SJSA1 (cell line): ENCODE measurements around the gene CASR. TPM values are rescaled to one million over a fixed set of nuclear protein-coding genes. Genes with fewer than 3 reads are reported as not detected.

Source experiments
- DNase-seq, 2 experiments: peaks; one replicate each; pipeline ENCODE4 v3.0.0-alpha.2; 2015 to 2020; ENCODE audit warnings: low spot score in 2 of 2, low read depth in 1 of 2
- H3K27ac ChIP-seq: fragments of 250-450 bp; sonication (Bioruptor Pico); 2 replicates; pipeline ENCODE4 v1.5.1; 2020; ENCODE audit warnings: mild to moderate bottlenecking, moderate library complexity
- H3K27me3 ChIP-seq: fragments of 250-450 bp; sonication (Bioruptor Pico); replicated peaks from 2 replicates; pipeline ENCODE4 v1.5.1; 2020; ENCODE audit warnings: mild to moderate bottlenecking, moderate library complexity
- H3K36me3 ChIP-seq: fragments of 250-450 bp; sonication (Bioruptor Pico); 2 replicates; pipeline ENCODE4 v1.5.1; 2020; ENCODE audit warnings: mild to moderate bottlenecking
- H3K4me1 ChIP-seq: fragments of 250-450 bp; sonication (Bioruptor Pico); replicated peaks from 2 replicates; pipeline ENCODE4 v1.6.1; 2021; ENCODE audit warnings: mild to moderate bottlenecking
- H3K4me3 ChIP-seq: fragments of 250-450 bp; sonication (Bioruptor Pico); 2 replicates; pipeline ENCODE4 v1.5.1; 2020; ENCODE audit warnings: mild to moderate bottlenecking
- H3K9me3 ChIP-seq: fragments of 250-450 bp; sonication (Bioruptor Pico); replicated peaks from 2 replicates; pipeline ENCODE4 v1.5.1; 2020; ENCODE audit warnings: mild to moderate bottlenecking
- total RNA-seq: library from RNA; depleted of rRNA; stranded (reverse); fragments of >200 nt; shearing (Covaris generic); gene quantifications from 2 replicates; pipeline ENCODE4 v1.2.3, GENCODE V29; 2014

Gene CASR
- total RNA-seq, 1 experiment from 2014 or later: not detected

DNA sequence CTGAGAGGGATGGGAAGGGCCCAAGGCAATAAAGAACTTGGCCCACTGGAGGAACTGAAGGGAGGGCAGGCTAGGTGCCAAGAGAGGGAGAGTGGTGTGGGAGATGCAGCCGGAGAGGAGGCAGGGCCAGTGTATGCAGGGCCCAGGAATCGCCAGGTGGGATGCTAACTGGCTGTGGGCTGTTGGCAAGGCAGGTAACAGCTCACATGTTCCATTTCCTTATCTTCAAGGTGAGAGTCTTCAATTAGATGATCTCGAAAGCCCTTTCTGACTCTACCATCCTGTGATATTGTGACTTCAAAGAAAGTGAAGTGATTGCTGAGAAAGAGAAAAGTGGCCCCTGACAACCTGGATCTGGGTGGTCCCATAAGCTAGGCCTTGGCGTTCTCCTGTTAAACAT, 49.0 kb downstream of the CASR start:
- Histone ChIP-seq H3K27ac (no peak overlapping the region), H3K36me3 (no peaks in the 10 kb centered on the region), H3K27me3 (no peaks in the 10 kb centered on the region), H3K9me3 (no peaks in the 10 kb centered on the region), H3K4me1 (no peaks in the 10 kb centered on the region), H3K4me3 (no peak overlapping the region)
- no peak for DNase-seq

DNA sequence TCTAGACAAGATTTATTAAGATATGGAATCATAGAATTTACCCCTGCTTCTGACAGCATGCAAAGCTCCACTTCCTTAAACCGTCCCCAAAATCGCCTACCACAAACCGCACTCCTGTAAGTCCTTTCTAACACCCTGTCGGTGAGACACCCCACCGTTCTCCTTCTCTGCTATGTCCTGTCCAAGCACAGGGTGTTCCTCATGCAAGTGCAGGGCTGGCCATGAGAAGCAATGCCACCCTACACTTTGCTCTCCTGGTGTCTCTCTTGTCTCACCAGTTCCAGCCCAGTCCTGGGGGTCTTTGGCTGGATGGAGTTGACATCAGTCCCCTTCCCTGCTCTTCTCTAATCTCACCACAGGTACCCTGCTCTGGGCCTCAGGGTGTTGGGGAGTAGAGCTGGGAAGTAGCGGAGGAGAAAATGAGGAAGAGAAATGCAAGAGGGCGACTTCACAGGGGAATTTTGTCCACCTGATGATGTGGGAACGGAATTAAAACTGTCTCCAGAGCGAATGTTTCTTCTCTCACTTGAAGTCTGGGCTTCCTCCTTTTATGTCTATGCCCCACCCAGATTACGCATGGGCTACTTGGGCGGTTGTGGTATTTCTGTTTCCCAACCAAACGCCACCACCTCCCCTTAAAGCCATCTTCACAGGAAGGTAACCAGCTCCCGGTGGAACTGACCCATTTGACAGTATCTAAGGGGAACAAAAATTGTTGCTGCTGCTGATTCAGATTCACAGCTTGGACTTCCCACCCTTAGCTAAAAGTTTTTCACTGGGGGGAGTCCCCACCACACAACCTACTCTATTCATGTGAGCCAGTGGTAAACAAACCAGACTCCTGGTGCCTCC, 49.9 kb downstream of the CASR start:
- H3K4me1 ChIP-seq: no peaks in the 10 kb centered on the region
- no peak overlapping the region for H3K27ac ChIP-seq
- no peaks in the 10 kb centered on the region for H3K36me3 ChIP-seq
- H3K4me3 ChIP-seq: no peak overlapping the region
- no peaks in the 10 kb centered on the region for H3K27me3 ChIP-seq
- DNase-seq: no peak
- no peaks in the 10 kb centered on the region for H3K9me3 ChIP-seq

DNA sequence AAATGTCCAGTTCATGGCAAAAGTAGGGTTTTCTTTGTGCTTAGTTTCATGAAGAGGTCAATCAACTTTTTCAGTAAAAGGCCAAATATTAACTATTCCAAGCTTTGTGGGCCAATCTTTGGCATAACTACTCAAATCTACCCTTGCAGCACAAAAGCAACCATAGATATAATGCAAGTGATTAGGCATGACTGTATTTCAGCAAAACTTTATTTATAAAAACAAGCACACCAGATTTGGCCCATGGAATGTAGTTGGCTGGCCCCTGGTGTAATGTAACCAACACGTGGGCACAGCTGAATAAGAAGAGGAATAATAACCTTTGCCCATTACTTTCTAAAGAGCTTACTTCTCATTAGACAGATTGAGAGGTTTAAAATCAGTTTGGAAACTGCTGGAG, 50.6 kb downstream of the CASR start:
- Histone ChIP-seq H3K4me1 (no peaks in the 10 kb centered on the region), H3K27ac (no peak overlapping the region), H3K4me3 (no peak overlapping the region), H3K36me3 (no peaks in the 10 kb centered on the region), H3K27me3 (no peaks in the 10 kb centered on the region), H3K9me3 (no peaks in the 10 kb centered on the region)
- DNase-seq: no peak

DNA sequence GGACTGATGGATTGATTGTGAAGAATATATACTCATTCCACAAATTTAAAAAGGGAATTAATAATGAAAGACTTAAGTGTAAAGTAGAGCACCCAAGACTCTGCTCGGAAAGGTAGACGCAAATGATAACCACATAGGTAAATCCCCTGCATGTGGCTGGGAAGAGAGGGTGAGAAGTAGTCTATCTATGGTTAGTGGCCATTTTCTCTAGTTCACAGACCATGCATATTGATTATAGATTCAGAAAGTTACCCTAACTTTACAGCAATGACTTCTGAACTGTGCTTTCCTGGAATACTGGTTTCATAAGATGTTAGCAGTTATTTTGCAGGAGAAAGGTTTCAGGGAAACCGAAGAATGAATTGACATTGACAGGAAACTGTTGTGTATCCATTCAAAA, 51.7 kb downstream of the CASR start:
- Histone ChIP-seq H3K4me1 (no peaks in the 10 kb centered on the region), H3K4me3 (no peak overlapping the region), H3K9me3 (no peaks in the 10 kb centered on the region), H3K27me3 (no peaks in the 10 kb centered on the region; the same call in 1 of the 2 replicates), H3K36me3 (no peaks in the 10 kb centered on the region), H3K27ac (no peak overlapping the region)
- DNase-seq: no peak

DNA sequence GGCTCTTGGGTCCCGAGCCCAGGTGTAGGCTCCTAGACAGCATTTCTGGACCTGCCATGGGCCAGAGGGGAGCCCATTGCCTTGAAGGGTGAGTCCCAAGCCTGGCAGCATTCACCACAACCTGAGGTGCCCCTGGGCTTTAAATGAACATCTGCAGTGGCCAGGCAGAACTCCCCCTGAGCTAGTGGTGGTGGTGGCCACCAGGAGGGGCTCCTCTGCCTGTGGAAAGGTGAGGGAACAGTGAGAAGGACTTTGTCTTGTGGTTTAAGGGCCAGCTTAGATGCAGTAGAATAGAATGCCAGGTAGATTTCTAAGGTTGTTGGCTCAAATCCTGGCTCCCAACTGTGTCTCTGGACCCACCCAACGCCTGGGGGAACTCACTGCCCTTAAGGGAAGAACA, 55.6 kb downstream of the CASR start:
- no peaks in the 10 kb centered on the region for H3K4me1 ChIP-seq
- no peak overlapping the region for H3K27ac ChIP-seq
- no peaks in the 10 kb centered on the region for H3K9me3 ChIP-seq
- no peaks in the 10 kb centered on the region for H3K36me3 ChIP-seq
- H3K4me3 ChIP-seq: no peak overlapping the region
- DNase-seq: no peak
- no peaks in the 10 kb centered on the region; the same call in 1 of the 2 replicates for H3K27me3 ChIP-seq

DNA sequence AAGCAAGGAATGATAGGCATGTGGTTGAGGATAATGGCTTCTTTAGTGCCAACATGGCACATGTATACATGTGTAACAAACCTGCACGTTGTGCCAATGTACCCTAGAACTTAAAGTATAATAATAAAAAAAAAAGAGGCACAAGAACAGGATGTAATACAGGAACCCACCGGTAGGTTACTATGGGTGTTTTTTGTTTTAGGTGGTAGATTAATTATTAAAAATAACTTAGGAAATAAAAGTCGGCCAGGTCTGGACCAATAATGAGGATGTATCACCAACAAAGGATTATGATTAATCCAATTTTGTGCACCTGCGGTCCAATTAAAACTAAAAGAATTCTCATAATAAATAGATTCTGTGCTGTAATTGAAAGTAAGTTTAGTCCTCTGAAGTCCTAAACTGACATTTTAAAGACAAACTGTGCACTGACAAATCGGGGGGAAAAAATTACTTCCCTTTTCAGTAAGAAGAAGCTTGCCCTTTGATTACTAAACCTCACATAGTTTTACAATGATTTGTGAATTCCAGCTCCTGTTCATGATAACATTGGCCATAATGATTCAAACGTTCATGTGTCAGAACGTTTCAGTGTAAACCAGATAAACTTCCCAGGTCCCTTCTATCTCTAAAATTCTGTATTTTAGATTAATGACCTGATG, 62.2 kb downstream of the CASR start:
- H3K4me3 ChIP-seq: peak overlapping the region; percentile 0; the same call in 1 of the 2 replicates
- no peak overlapping the region for H3K27ac ChIP-seq
- no peaks in the 10 kb centered on the region for H3K27me3 ChIP-seq
- no peaks in the 10 kb centered on the region for H3K36me3 ChIP-seq
- H3K9me3 ChIP-seq: no peaks in the 10 kb centered on the region
- peak in 1 of 2 experiments; percentile 9 for DNase-seq
- 0 out of 2 replicates have a peak, but pooled peaks cover 2% of the 10 kb centered on the region for H3K4me1 ChIP-seq

DNA sequence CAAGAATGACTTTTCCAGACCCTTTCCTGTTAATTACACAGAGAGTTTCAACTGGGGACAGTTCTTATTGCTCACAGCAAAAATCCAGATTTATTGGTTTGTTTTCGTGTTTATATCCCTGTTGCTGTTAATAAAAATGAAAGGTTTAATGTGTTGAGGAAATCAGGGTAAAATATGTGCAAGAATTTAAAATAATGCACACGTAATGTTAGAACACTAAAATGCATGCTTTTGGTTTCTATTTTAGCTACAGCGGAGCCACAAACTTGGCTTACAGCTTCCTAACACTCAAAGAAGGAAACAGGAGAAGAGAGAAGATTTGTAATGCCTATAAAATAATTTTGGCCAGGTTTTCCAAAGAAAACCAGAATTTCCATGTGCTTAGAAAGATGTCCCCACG, 62.7 kb downstream of the CASR start:
- H3K4me1 ChIP-seq: 0 out of 2 replicates have a peak, but pooled peaks cover 2% of the 10 kb centered on the region
- H3K27me3 ChIP-seq: no peaks in the 10 kb centered on the region
- no peak overlapping the region for H3K27ac ChIP-seq
- H3K4me3 ChIP-seq: peak overlapping the region; percentile 0; the same call in 1 of the 2 replicates
- H3K9me3 ChIP-seq: no peaks in the 10 kb centered on the region
- no peak for DNase-seq
- H3K36me3 ChIP-seq: no peaks in the 10 kb centered on the region

DNA sequence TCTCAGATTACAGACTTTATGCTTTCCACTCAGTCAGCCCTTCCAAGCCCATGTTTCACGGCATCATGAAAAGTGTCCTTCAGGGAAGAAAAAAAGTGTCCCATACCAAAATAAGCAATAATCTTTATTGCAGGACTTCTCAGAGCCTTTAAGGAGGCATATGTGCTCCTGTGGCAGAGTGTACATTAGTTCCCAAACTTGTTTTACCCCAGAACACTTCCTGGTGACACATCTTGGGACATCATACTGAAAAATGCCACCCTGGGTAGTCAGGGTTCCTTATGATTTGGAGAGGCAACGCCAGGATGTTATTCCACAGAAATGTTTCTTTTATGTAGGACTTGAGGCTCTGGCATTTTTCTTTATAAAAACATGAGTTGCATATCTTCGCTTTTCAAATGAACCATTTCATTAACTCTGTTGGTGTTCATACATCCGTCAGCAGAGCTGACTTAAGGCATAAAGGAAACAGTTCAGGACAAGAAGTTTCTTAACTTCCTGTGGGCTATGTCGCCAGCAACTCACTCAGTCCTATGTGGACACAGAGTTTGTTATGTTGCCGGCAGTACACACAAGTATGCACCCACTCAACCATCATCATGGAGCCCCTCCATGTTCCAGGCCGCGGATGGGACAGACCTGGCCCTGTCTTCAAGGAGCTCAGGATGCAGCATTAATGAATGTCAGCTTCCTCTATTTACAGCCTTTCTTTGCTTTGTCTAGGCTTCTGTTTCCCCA, 63.8 kb downstream of the CASR start:
- no peaks in the 10 kb centered on the region for H3K27me3 ChIP-seq
- no peak overlapping the region for H3K4me3 ChIP-seq
- no peak for DNase-seq
- no peak overlapping the region for H3K27ac ChIP-seq
- H3K9me3 ChIP-seq: no peaks in the 10 kb centered on the region
- H3K36me3 ChIP-seq: no peaks in the 10 kb centered on the region
- 0 out of 2 replicates have a peak, but pooled peaks cover 2% of the 10 kb centered on the region for H3K4me1 ChIP-seq

DNA sequence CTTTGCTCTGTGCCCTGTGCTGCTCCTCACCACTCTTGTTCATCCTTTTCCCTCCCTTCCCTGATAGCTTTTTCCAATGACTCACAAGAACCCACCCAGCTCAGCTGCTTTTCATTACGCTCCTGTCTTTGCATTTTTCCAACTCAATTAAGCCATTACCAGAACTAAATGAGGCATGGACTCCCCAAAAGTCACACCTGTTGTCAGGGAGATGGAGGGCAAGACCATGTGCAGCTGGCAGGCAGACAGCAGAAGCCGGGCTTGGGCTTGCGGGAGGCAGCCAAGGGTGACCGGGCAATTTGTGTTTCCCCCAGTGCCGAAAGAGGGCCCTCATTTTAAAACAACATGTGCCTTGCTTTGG, 64.3 kb downstream of the CASR start:
- Histone ChIP-seq H3K27me3 (no peaks in the 10 kb centered on the region), H3K9me3 (no peaks in the 10 kb centered on the region), H3K4me3 (no peak overlapping the region), H3K36me3 (no peaks in the 10 kb centered on the region), H3K4me1 (0 out of 2 replicates have a peak, but pooled peaks cover 2% of the 10 kb centered on the region), H3K27ac (no peak overlapping the region)
- DNase-seq: no peak

DNA sequence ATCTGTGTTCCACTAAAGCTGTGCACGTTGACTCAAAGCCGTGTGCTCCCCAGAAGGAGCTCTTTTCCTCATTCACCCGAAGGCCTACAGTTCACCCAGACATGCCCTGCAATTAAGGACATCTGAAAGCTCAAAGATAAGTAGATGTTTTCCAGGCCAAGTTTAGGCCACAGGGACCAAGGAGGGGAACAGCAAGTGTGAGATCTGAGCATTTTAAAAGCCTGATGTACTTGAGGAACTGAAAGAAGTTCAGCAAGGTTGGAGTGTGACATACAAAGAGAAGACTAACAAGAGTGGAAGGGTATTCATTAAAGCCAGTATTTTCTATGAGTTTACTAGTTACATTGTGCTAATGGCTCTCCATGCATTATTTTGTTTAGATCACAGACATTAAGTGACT, 68.0 kb downstream of the CASR start:
- Histone ChIP-seq H3K27me3 (no peaks in the 10 kb centered on the region), H3K4me3 (no peak overlapping the region), H3K9me3 (no peaks in the 10 kb centered on the region), H3K36me3 (no peaks in the 10 kb centered on the region), H3K4me1 (0 out of 2 replicates have a peak, but pooled peaks cover 6% of the 10 kb centered on the region), H3K27ac (no peak overlapping the region)
- no peak for DNase-seq

DNA sequence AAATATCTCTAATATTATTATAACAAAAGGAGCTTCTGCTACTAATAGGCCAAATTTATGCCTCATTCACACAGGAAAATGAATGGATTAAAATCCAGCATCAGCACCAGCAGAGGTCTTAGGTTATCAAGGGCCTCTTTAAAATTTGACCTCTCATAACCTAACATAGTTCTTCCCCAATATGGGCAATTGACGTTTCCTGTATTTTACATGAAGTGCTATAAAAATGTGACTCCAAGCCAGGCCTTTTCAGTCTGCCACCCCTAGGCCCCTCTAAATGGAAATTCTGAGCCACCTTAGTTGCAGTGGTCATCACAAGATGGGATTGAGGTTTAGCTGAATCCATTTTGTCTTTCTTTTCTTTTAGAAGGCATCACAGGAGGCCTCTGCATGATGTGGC, 70.1 kb downstream of the CASR start:
- H3K27ac ChIP-seq: no peak overlapping the region
- H3K36me3 ChIP-seq: no peaks in the 10 kb centered on the region
- no peak for DNase-seq
- no peaks in the 10 kb centered on the region for H3K9me3 ChIP-seq
- H3K27me3 ChIP-seq: no peaks in the 10 kb centered on the region
- H3K4me1 ChIP-seq: 0 out of 2 replicates have a peak, but pooled peaks cover 6% of the 10 kb centered on the region
- H3K4me3 ChIP-seq: no peak overlapping the region

DNA sequence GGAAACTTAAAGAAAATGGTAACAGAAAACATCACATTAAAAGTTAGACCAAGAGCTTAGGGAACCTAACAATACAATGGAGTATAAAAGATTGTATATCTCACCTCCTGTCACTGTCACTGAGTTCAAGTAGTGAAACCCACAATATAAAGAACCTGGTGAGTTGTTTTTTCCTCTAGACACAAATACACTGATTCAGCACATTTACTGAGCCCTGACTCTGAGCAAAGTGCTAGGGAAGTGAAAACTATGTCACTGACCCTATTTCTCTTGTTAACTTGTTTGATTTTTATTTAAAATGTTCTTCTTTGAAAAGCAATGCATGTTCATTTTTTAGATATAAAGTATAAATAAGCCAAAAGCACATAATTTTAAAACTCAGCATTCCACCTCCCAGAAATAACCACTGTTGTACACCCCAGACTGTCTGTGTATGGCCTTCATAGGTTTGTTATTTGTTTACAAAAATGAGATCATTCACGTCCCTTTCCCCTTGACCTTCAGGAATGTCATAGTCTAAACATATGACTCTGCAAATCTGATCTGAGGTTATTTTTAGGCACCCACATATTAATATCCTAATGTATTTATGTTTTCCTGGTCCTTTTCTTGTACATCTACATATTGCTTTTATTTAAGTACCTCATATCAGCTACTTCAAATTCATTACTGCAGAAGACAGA, 72.4 kb downstream of the CASR start:
- H3K27me3 ChIP-seq: no peaks in the 10 kb centered on the region
- H3K36me3 ChIP-seq: no peaks in the 10 kb centered on the region
- H3K4me3 ChIP-seq: no peak overlapping the region
- H3K9me3 ChIP-seq: no peaks in the 10 kb centered on the region
- no peak for DNase-seq
- 0 out of 2 replicates have a peak, but pooled peaks cover 6% of the 10 kb centered on the region for H3K4me1 ChIP-seq
- H3K27ac ChIP-seq: no peak overlapping the region

DNA sequence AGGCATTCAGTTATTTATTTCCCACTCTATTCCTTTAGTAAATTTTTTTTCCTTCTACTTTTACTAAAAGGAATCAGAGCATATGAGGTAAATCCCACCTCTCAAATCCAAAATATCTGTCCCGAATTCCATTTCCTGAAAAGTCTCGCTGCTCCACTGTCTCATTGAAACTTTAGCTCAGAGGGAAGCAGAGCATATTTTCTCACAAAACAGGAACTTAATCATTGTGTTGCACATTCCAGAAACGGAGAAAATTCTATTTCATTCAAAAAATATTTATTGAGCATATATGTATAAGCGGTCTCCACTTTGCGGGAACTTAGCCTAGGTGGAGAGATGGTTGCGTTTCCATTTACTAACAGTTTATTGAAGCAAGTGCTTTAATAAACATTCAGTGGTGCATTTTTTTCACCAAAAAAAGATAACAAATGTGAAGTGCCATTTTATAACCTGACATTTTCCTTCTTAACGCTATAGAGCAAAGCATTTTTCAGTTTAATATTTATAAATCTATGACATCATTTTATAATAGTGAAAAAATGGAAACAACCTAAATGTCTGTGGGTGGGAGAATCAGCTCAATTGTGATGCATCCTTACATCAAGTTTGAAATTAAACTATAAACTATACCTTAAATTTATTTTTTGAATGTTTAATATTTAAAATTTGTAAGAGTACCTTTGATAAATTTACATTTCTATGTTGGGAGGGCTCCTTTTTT, 74.3 kb downstream of the CASR start:
- Histone ChIP-seq H3K9me3 (no peaks in the 10 kb centered on the region), H3K27ac (no peak overlapping the region), H3K36me3 (no peaks in the 10 kb centered on the region), H3K4me3 (no peak overlapping the region), H3K27me3 (0 out of 2 replicates have a peak, but pooled peaks cover 3% of the 10 kb centered on the region), H3K4me1 (0 out of 2 replicates have a peak, but pooled peaks cover 6% of the 10 kb centered on the region)
- DNase-seq: no peak
